HEK293 (cell line): Measurements from ENCODE around the gene RAB11A.
A peak's percentile ranks its signal among the peaks of the same experiment; 100 is the strongest.

Experiments
- ATF2 ChIP-seq: fragments of 450-650 bp; formaldehyde crosslinking; IDR thresholded peaks from 2 replicates; pipeline ENCODE4 v1.5.1; 2016; ENCODE audit warnings: missing biosample characterization, missing genetic modification characterization, low read depth
- IKZF3 ChIP-seq: fragments of 450-650 bp; IDR thresholded peaks from 2 replicates; pipeline ENCODE4 v1.5.0; 2018; ENCODE audit warnings: missing biosample characterization, mild to moderate bottlenecking, missing genetic modification characterization, moderate library complexity
- KLF1 ChIP-seq: fragments of 450-650 bp; formaldehyde crosslinking; IDR thresholded peaks from 2 replicates; pipeline ENCODE4 v1.5.1; 2016; ENCODE audit warnings: missing biosample characterization, missing genetic modification characterization
- KLF17 ChIP-seq: fragments of 450-650 bp; formaldehyde crosslinking; IDR thresholded peaks from 2 replicates; pipeline ENCODE4 v1.5.1; 2016; ENCODE audit warnings: missing biosample characterization, missing genetic modification characterization
- OSR2 ChIP-seq: fragments of 450-650 bp; formaldehyde crosslinking; IDR thresholded peaks from 2 replicates; pipeline ENCODE4 v1.5.1; 2016; ENCODE audit warnings: missing biosample characterization, missing genetic modification characterization
- PRDM1 ChIP-seq: fragments of 450-650 bp; formaldehyde crosslinking; IDR thresholded peaks from 2 replicates; pipeline ENCODE4; 2016; ENCODE audit warnings: missing biosample characterization, missing genetic modification characterization
- ZNF10 ChIP-seq: fragments of 450-650 bp; formaldehyde crosslinking; IDR thresholded peaks from 2 replicates; pipeline ENCODE4 v1.5.1; 2017; ENCODE audit warnings: missing biosample characterization, missing genetic modification characterization
- ZNF114 ChIP-seq: fragments of 450-650 bp; formaldehyde crosslinking; IDR thresholded peaks from 2 replicates; pipeline ENCODE4 v1.5.0; 2017; ENCODE audit warnings: missing biosample characterization, missing genetic modification characterization
- ZNF146 ChIP-seq: fragments of 450-650 bp; formaldehyde crosslinking; IDR thresholded peaks from 2 replicates; pipeline ENCODE4 v1.5.1; 2016; ENCODE audit warnings: missing biosample characterization, missing genetic modification characterization
- ZNF155 ChIP-seq: fragments of 450-650 bp; formaldehyde crosslinking; IDR thresholded peaks from 2 replicates; pipeline ENCODE4 v1.5.1; 2016; ENCODE audit warnings: missing biosample characterization, missing genetic modification characterization
- ZNF175 ChIP-seq: fragments of 450-650 bp; formaldehyde crosslinking; IDR thresholded peaks from 2 replicates; pipeline ENCODE4 v1.5.1; 2016; ENCODE audit warnings: missing biosample characterization, missing genetic modification characterization
- ZNF221 ChIP-seq: fragments of 450-650 bp; formaldehyde crosslinking; IDR thresholded peaks from 2 replicates; pipeline ENCODE4 v1.5.1; 2017; ENCODE audit warnings: missing biosample characterization, missing genetic modification characterization, borderline replicate concordance
- ZNF248 ChIP-seq: fragments of 450-650 bp; formaldehyde crosslinking; IDR thresholded peaks from 2 replicates; pipeline ENCODE4 v1.5.1; 2017; ENCODE audit warnings: missing biosample characterization, missing genetic modification characterization
- ZNF311 ChIP-seq: fragments of 450-650 bp; formaldehyde crosslinking; IDR thresholded peaks from 2 replicates; pipeline ENCODE4 v1.5.1; 2017; ENCODE audit warnings: missing biosample characterization, missing genetic modification characterization, borderline replicate concordance
- ZNF423 ChIP-seq: fragments of 450-650 bp; formaldehyde crosslinking; IDR thresholded peaks from 2 replicates; pipeline ENCODE4 v1.5.1; 2016; ENCODE audit warnings: missing biosample characterization, missing genetic modification characterization
- ZNF48 ChIP-seq: fragments of 450-650 bp; formaldehyde crosslinking; IDR thresholded peaks from 2 replicates; pipeline ENCODE4 v1.5.1; 2016; ENCODE audit warnings: missing biosample characterization, missing genetic modification characterization
- ZNF501 ChIP-seq: fragments of 450-650 bp; formaldehyde crosslinking; IDR thresholded peaks from 2 replicates; pipeline ENCODE4 v1.5.1; 2016; ENCODE audit warnings: missing biosample characterization, missing genetic modification characterization
- ZNF518A ChIP-seq: fragments of 450-650 bp; formaldehyde crosslinking; conservative IDR thresholded peaks from 2 replicates; pipeline ENCODE4 v1.5.1; 2016; ENCODE audit warnings: low read depth, missing biosample characterization, missing genetic modification characterization
- ZNF529 ChIP-seq: fragments of 450-650 bp; formaldehyde crosslinking; IDR thresholded peaks from 2 replicates; pipeline ENCODE4 v1.5.1; 2017; ENCODE audit warnings: missing genetic modification characterization, missing biosample characterization; ENCODE audit not compliant: insufficient replicate concordance
- ZNF555 ChIP-seq: fragments of 450-650 bp; formaldehyde crosslinking; conservative IDR thresholded peaks from 2 replicates; pipeline ENCODE4 v1.5.1; 2017; ENCODE audit warnings: missing biosample characterization, mild to moderate bottlenecking, missing genetic modification characterization, inconsistent platforms
- ZNF561 ChIP-seq: fragments of 450-650 bp; IDR thresholded peaks from 2 replicates; pipeline ENCODE4 v1.5.1; 2018; ENCODE audit warnings: missing biosample characterization, missing genetic modification characterization, borderline replicate concordance
- ZNF610 ChIP-seq: fragments of 450-650 bp; formaldehyde crosslinking; IDR thresholded peaks from 2 replicates; pipeline ENCODE4 v1.5.1; 2016; ENCODE audit warnings: missing biosample characterization, missing genetic modification characterization, borderline replicate concordance
- ZNF623 ChIP-seq: fragments of 450-650 bp; formaldehyde crosslinking; IDR thresholded peaks from 2 replicates; pipeline ENCODE4 v1.5.1; 2016; ENCODE audit warnings: missing biosample characterization, missing genetic modification characterization
- ZNF626 ChIP-seq: fragments of 450-650 bp; sonication (Bioruptor Pico); formaldehyde crosslinking; IDR thresholded peaks from 2 replicates; pipeline ENCODE4 v1.5.1; 2018; ENCODE audit warnings: missing biosample characterization, missing genetic modification characterization, inconsistent platforms
- ZNF645 ChIP-seq: fragments of 450-650 bp; formaldehyde crosslinking; IDR thresholded peaks from 2 replicates; pipeline ENCODE4; 2016; ENCODE audit warnings: missing biosample characterization, missing genetic modification characterization
- ZNF704 ChIP-seq: fragments of 450-650 bp; formaldehyde crosslinking; IDR thresholded peaks from 2 replicates; pipeline ENCODE4 v1.5.1; 2016; ENCODE audit warnings: missing biosample characterization, missing genetic modification characterization
- ZNF768 ChIP-seq: fragments of 450-650 bp; formaldehyde crosslinking; IDR thresholded peaks from 2 replicates; pipeline ENCODE4 v1.5.1; 2018; ENCODE audit warnings: missing biosample characterization, mild to moderate bottlenecking, missing genetic modification characterization
- ZNF837 ChIP-seq: fragments of 450-650 bp; formaldehyde crosslinking; IDR thresholded peaks from 2 replicates; pipeline ENCODE4 v1.5.1; 2016; ENCODE audit warnings: missing biosample characterization, missing genetic modification characterization
- ZSCAN30 ChIP-seq: fragments of 450-650 bp; IDR thresholded peaks from 2 replicates; pipeline ENCODE4 v1.5.1; 2018; ENCODE audit warnings: missing biosample characterization, mild to moderate bottlenecking, missing genetic modification characterization, moderate library complexity
- ZSCAN4 ChIP-seq: fragments of 450-650 bp; formaldehyde crosslinking; IDR thresholded peaks from 2 replicates; pipeline ENCODE4 v1.5.1; 2017; ENCODE audit warnings: missing biosample characterization, missing genetic modification characterization

RAB11A gene

GRCh38 chr15:65824031-65824743, 45.1 kb upstream of the RAB11A start (continued):
- TF ChIP-seq ZNF610 (tag by site-specific recombination): no peak
- TF ChIP-seq ZSCAN30 (tag by site-specific recombination): no peak
- TF ChIP-seq ZNF175 (tag by site-specific recombination): no peak
- no peak for TF ChIP-seq OSR2 (tag by site-specific recombination)
- TF ChIP-seq ZNF555 (tag by site-specific recombination): no peak
- no peak for TF ChIP-seq ZNF48
- TF ChIP-seq ZNF423: no peak
- TF ChIP-seq ZNF623 (tag by site-specific recombination): no peak
- TF ChIP-seq ZSCAN4 (tag by site-specific recombination): no peak
- no peak for TF ChIP-seq ZNF561 (tag by site-specific recombination)
- TF ChIP-seq ZNF311 (tag by site-specific recombination): no peak
- no peak for TF ChIP-seq KLF1
- no peak for TF ChIP-seq ZNF518A
- no peak; the same call in 1 of the 2 replicates for TF ChIP-seq ZNF501 (tag by site-specific recombination)
- no peak for TF ChIP-seq KLF17 (tag by site-specific recombination)
- no peak for TF ChIP-seq ZNF114 (tag by site-specific recombination)
- TF ChIP-seq PRDM1 (tag by site-specific recombination): peak; percentile 91
- no peak for TF ChIP-seq ZNF837
- no peak for TF ChIP-seq ZNF221 (tag by site-specific recombination)
- no peak for TF ChIP-seq ZNF155
- no peak for TF ChIP-seq ZNF10 (tag by site-specific recombination)
- TF ChIP-seq ZNF645 (tag by site-specific recombination): no peak
- no peak for TF ChIP-seq ZNF626 (tag by site-specific recombination)
- TF ChIP-seq ZNF248 (tag by site-specific recombination): no peak
- no peak for TF ChIP-seq ZNF529 (tag by site-specific recombination)
- peak; percentile 60; the same call in 1 of the 2 replicates for TF ChIP-seq IKZF3 (tag by site-specific recombination)
- no peak for TF ChIP-seq ZNF704
- no peak for TF ChIP-seq ATF2 (tag by site-specific recombination)
- TF ChIP-seq ZNF146 (tag by site-specific recombination): no peak
- no peak for TF ChIP-seq ZNF768 (tag by site-specific recombination)
